HG03103 (cell line): ENCODE data around the gene SEL1L.
"Not testable (repeated sequence)": the region's sequence is repeated elsewhere in the genome, so short reads cannot be mapped to it uniquely, and the experiment has no call there.

ENCODE experiments used
- ATAC-seq: cut with Tn5 transposase; IDR thresholded peaks from one replicate; pipeline ENCODE4 v1.9.1; 2021; ENCODE audit warnings: low read depth; ENCODE audit not compliant: unreplicated experiment

SEL1L gene

GRCh38 chr14:81533536-81534343 is at the start of gene SEL1L:
Gene SEL1L (minus strand): TSS chr14:81533853. CDS start chr14:81533744, 109 bp downstream.
- ATAC-seq: peak; percentile 93

GRCh38 chr14:81582420-81582819 is 48.8 kb upstream of the SEL1L start:
- no peak for ATAC-seq

GRCh38 chr14:81579115-81579514 is 45.5 kb upstream of the SEL1L start:
- ATAC-seq: no peak

GRCh38 chr14:81571437-81571836 is 37.8 kb upstream of the SEL1L start:
- ATAC-seq: no peak

- no peak for ATAC-seq
These were observed 33.6 kb upstream of the SEL1L start for GRCh38 chr14:81567302-81567701.

GRCh38 chr14:81565441-81566290 is 32.0 kb upstream of the SEL1L start:
- ATAC-seq: peak; percentile 75

GRCh38 chr14:81562818-81563217 is 29.2 kb upstream of the SEL1L start:
- no peak for ATAC-seq

- ATAC-seq: no peak
These were observed 27.6 kb upstream of the SEL1L start for GRCh38 chr14:81561084-81561775.

GRCh38 chr14:81559385-81559784 is 25.7 kb upstream of the SEL1L start:
- ATAC-seq: no peak

- no peak for ATAC-seq
These were observed 23.5 kb upstream of the SEL1L start for GRCh38 chr14:81557146-81557545.

- no peak for ATAC-seq
These were observed 22.0 kb upstream of the SEL1L start for GRCh38 chr14:81555684-81556083.

- ATAC-seq: no peak
These were observed 21.4 kb upstream of the SEL1L start for GRCh38 chr14:81555051-81555450.

GRCh38 chr14:81551471-81551870 is 17.8 kb upstream of the SEL1L start:
- no peak for ATAC-seq

GRCh38 chr14:81550001-81550637 is 16.5 kb upstream of the SEL1L start:
- ATAC-seq: peak; percentile 89

GRCh38 chr14:81541206-81541605 is 7.6 kb upstream of the SEL1L start:
- not testable (repeated sequence) for ATAC-seq

GRCh38 chr14:81537193-81537592 is 3.5 kb upstream of the SEL1L start:
- ATAC-seq: no peak

GRCh38 chr14:81536241-81536771 is 2.7 kb upstream of the SEL1L start:
- no peak for ATAC-seq

- peak; percentile 14 for ATAC-seq
These were observed 1.9 kb upstream of the SEL1L start for GRCh38 chr14:81535396-81536164.

- no peak for ATAC-seq
These were observed 939 bp upstream of the SEL1L start for GRCh38 chr14:81534510-81535074.
